A549 (cell line): Measurements from ENCODE around the gene NTN1. TPM values are rescaled to one million over a fixed set of nuclear protein-coding genes. Genes with fewer than 3 reads are reported as not detected.

Experiments used
- ATAC-seq, 2 experiments: fragments of 200-7000 bp in 1 of 2; fragments of >200 bp in 1 of 2; cut with Nextera tagmentation in 1 of 2; cut with Tn5 transposase in 1 of 2; 3 replicates each; pipeline versions ENCODE4 v1.8.0 to v1.9.1; 2018 to 2020; ENCODE audit warnings: mild to moderate bottlenecking in 1 of 2, moderate library complexity in 1 of 2
- CTCF ChIA-PET: fragments of 300-600 bp; sonication (Branson Sonifier 250); formaldehyde crosslinking; extraction: SDS; loops from one replicate; lab custom pipeline; 2021; ENCODE audit warnings: antibody characterized with exemption, inconsistent platforms; lab: Yijun Ruan, JAX
- POLR2A ChIA-PET: fragments of 350-600 bp; formaldehyde crosslinking; extraction: SDS; loops from one replicate; lab custom pipeline; 2021; ENCODE audit warnings: antibody characterized with exemption, inconsistent platforms; lab: Yijun Ruan, JAX
- DNase-seq, 2 experiments: peaks; one replicate each; pipeline versions ENCODE4 v3.0.0 to v3.0.0-alpha.2; 2011 to 2016; ENCODE audit warnings: low read depth in 1 of 2, low spot score in 1 of 2
- FAIRE-seq: peaks from 2 replicates; lab custom pipeline; 2011; peaks lifted over from hg19 to GRCh38; lab: Jason Lieb, UNC
- H3K27ac ChIP-seq, 2 experiments: fragments of >200 bp; sonication (Bioruptor Twin); formaldehyde crosslinking; 3 replicates each; pipeline ENCODE4 v1.5.1; 2016 to 2017
- H3K4me1 ChIP-seq: fragments of >200 bp; sonication (Bioruptor Twin); formaldehyde crosslinking; 3 replicates; pipeline ENCODE4 v1.6.1; 2016
- H3K4me2 ChIP-seq: fragments of >200 bp; sonication (Bioruptor Twin); formaldehyde crosslinking; 3 replicates; pipeline ENCODE4 v1.6.1; 2016
- H3K4me3 ChIP-seq: fragments of >200 bp; sonication (Bioruptor Twin); formaldehyde crosslinking; 3 replicates; pipeline ENCODE4 v1.5.1; 2016
- H3K9me3 ChIP-seq: fragments of >200 bp; sonication (Bioruptor Twin); formaldehyde crosslinking; 3 replicates; pipeline ENCODE4 v1.6.1; 2016
- BHLHE40 ChIP-seq: IDR thresholded peaks from 2 replicates; pipeline ENCODE4 v1.6.1; 2012; ENCODE audit warnings: low read depth, low read length, inconsistent platforms
- CBX2 ChIP-seq: fragments of 200-600 bp; sonication (generic); IDR thresholded peaks from 2 replicates; pipeline ENCODE4 v1.6.1; 2016; ENCODE audit warnings: low read depth, mild to moderate bottlenecking, borderline replicate concordance
- EHF ChIP-seq: fragments of 250-450 bp; sonication (Bioruptor Pico); IDR thresholded peaks from 2 replicates; pipeline ENCODE4 v1.5.0; 2020; ENCODE audit warnings: mild to moderate bottlenecking
- EP300 ChIP-seq, 2 experiments: fragments of >200 bp; sonication (Bioruptor Twin); formaldehyde crosslinking; IDR thresholded peaks; 2 replicates in 1 of 2; 3 replicates in 1 of 2; pipeline ENCODE4 v1.6.1; 2016 to 2017
- FOSB ChIP-seq: fragments of 250-450 bp; sonication (Bioruptor Pico); IDR thresholded peaks from 2 replicates; pipeline ENCODE4 v1.5.0; 2020; ENCODE audit warnings: mild to moderate bottlenecking, moderate library complexity
- FOSL2 ChIP-seq, 2 experiments: fragments of 450-650 bp in 1 of 2; fragments of >200 bp in 1 of 2; sonication (Bioruptor Twin) in 1 of 2; formaldehyde crosslinking; IDR thresholded peaks; 2 replicates each; pipeline versions ENCODE4 v1.5.0 to v1.6.1; 2016 to 2020; ENCODE audit warnings: mild to moderate bottlenecking in 1 of 2, moderate library complexity in 1 of 2
- GATA3 ChIP-seq: IDR thresholded peaks from 2 replicates; pipeline ENCODE4 v1.6.1; 2012; ENCODE audit warnings: borderline replicate concordance
- HOXA7 ChIP-seq: fragments of 250-450 bp; sonication (Bioruptor Pico); IDR thresholded peaks from 2 replicates; pipeline ENCODE4 v1.5.0; 2020; ENCODE audit warnings: mild to moderate bottlenecking, moderate library complexity
- JUNB ChIP-seq: fragments of >200 bp; sonication (Bioruptor Twin); formaldehyde crosslinking; IDR thresholded peaks from 2 replicates; pipeline ENCODE4 v1.6.1; 2016
- KDM5A ChIP-seq: fragments of 200-600 bp; sonication (generic); IDR thresholded peaks from 2 replicates; pipeline ENCODE4 v1.6.1; 2016; ENCODE audit warnings: antibody characterized with exemption, mild to moderate bottlenecking
- MAFK ChIP-seq: fragments of 450-650 bp; IDR thresholded peaks from 2 replicates; pipeline ENCODE4 v1.6.1; 2014; ENCODE audit not compliant: partially characterized antibody
- NFE2L2 ChIP-seq: fragments of 150-350 bp; conservative IDR thresholded peaks from 2 replicates; pipeline ENCODE4 v1.6.1; 2014; ENCODE audit warnings: low read length
- RAD21 ChIP-seq, 2 experiments: fragments of >200 bp in 1 of 2; sonication (Bioruptor Twin) in 1 of 2; formaldehyde crosslinking in 1 of 2; IDR thresholded peaks in 1 of 2; conservative IDR thresholded peaks in 1 of 2; 2 replicates in 1 of 2; 3 replicates in 1 of 2; pipeline ENCODE4 v1.6.1; 2012 to 2018; ENCODE audit warnings: inconsistent platforms in 1 of 2
- RARB ChIP-seq: fragments of 250-450 bp; sonication (Bioruptor Pico); IDR thresholded peaks from 2 replicates; pipeline ENCODE4 v1.8.0; 2021; ENCODE audit warnings: mild to moderate bottlenecking, moderate library complexity
- RCOR1 ChIP-seq: fragments of 150-350 bp; IDR thresholded peaks from 2 replicates; pipeline ENCODE4 v1.6.1; 2014; ENCODE audit warnings: antibody characterized with exemption, low read length, low read depth
- RFX5 ChIP-seq: fragments of 450-650 bp; IDR thresholded peaks from 2 replicates; pipeline ENCODE4 v1.7.1; 2014; ENCODE audit warnings: antibody characterized with exemption, mild to moderate bottlenecking, moderate library complexity
- RNF2 ChIP-seq: fragments of 200-600 bp; sonication (generic); IDR thresholded peaks from 2 replicates; pipeline ENCODE4 v1.6.1; 2016; ENCODE audit warnings: low read depth, mild to moderate bottlenecking, antibody characterized with exemption, moderate library complexity, borderline replicate concordance
- WGBS: methylation state at CpG from one replicate; pipeline ENCODE4 v1.1.6; 2017; ENCODE audit errors: missing lambda C conversion rate; 5-methylcytosine and 5-hydroxymethylcytosine counted together
- polyA plus RNA-seq, 4 experiments: library from polyadenylated mRNA; depleted of rRNA in 3 of 4; stranded (reverse); fragments of >200 nt; fragmentation: RNase III in 1 of 4; extraction: RNeasy Plus Mini Kit Qiagen cat#74134 plus additional on column Dnase treatment in 1 of 4; gene quantifications; 2 replicates in 3 of 4; 3 replicates in 1 of 4; pipeline ENCODE4 v1.2.3, GENCODE V29; 2011 to 2017
- TF ChIP-seq, protein P1 (sequence below): fragments of >200 bp; sonication (Bioruptor Twin); formaldehyde crosslinking; IDR thresholded peaks from 3 replicates; pipeline ENCODE4 v1.6.1; 2016
- TF ChIP-seq, protein P2 (sequence below): IDR thresholded peaks from 2 replicates; pipeline ENCODE4 v1.6.1; 2012; ENCODE audit warnings: low read depth, borderline replicate concordance
- TF ChIP-seq, protein P3 (sequence below): fragments of >200 bp; sonication (Bioruptor Twin); formaldehyde crosslinking; IDR thresholded peaks from 3 replicates; pipeline ENCODE4 v1.5.1; 2016
- TF ChIP-seq, protein P4 (sequence below): fragments of 450-650 bp; IDR thresholded peaks from 2 replicates; pipeline ENCODE4 v1.6.1; 2014; ENCODE audit warnings: antibody characterized with exemption
- TF ChIP-seq, protein P5 (sequence below): IDR thresholded peaks from 2 replicates; pipeline ENCODE4 v1.6.1; 2012
- TF ChIP-seq, protein P6 (sequence below): fragments of 200-600 bp; sonication (generic); IDR thresholded peaks from 2 replicates; pipeline ENCODE4 v1.6.1; 2016; ENCODE audit warnings: antibody characterized with exemption, mild to moderate bottlenecking, moderate library complexity
- TF ChIP-seq, protein P7 (sequence below): fragments of >200 bp; sonication (Bioruptor Twin); formaldehyde crosslinking; IDR thresholded peaks from 2 replicates; pipeline ENCODE4 v1.6.1; 2016

Gene NTN1
- polyA plus RNA-seq, 2 of the 4 experiments (the other 2 are of a cell fraction), result 0.12 to 0.13 TPM

DNA sequence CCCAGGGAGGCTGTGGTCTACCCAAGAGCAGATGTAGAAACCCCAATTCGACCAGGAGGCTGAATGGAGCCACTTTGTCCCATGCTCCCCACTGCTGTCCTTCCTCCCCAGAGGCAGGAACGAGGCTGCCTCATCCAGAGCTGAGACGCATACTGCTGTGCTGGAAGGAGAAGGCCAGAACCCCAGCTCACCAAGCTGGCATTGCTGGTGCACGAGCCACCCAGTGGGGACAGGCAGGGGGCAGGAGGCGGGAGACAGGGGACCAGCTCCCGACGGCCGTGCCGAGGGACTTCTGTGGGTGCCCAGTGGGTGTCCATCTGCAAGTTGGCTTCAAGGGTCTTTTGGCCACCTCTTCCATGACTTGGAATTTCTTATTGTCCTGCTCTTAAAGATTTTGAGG is 66.6 kb downstream of the NTN1 start:
- WGBS, result 16% methylated on average over 7 of the region's 9 CpGs
- ChIA-PET CTCF (interaction anchor here (1.4 to 1.7 kb wide), 3 partner anchors 18 to 204 kb away, joined by 3 to 4 read pairs (median 3); no protein-coding TSS in a partner anchor), POLR2A (no interaction called here)
- DNase-seq, result no peak
- Histone ChIP-seq H3K4me2 (no peak overlapping the region), H3K9me3 (no peaks in the 10 kb centered on the region), H3K4me3 (no peak overlapping the region), H3K4me1 (no peaks in the 10 kb centered on the region), H3K27ac (no peak overlapping the region)
- FAIRE-seq, result no peak
- TF ChIP-seq RNF2 (no peak), BHLHE40 (no peak), HOXA7 (CRISPR knock-in tag) (no peak), NFE2L2 (no peak), FOSL2 (IDR thresholded peaks at IDR 0.05) (no peak), FOSL2 (CRISPR knock-in tag; IDR thresholded peaks at IDR 0.05) (no peak), CBX2 (no peak), KDM5A (no peak), FOSB (no peak), EHF (no peak), RARB (no peak), EP300 (IDR thresholded peaks at IDR 0.05) (no peak)
- TF ChIP-seq, protein P1, sequence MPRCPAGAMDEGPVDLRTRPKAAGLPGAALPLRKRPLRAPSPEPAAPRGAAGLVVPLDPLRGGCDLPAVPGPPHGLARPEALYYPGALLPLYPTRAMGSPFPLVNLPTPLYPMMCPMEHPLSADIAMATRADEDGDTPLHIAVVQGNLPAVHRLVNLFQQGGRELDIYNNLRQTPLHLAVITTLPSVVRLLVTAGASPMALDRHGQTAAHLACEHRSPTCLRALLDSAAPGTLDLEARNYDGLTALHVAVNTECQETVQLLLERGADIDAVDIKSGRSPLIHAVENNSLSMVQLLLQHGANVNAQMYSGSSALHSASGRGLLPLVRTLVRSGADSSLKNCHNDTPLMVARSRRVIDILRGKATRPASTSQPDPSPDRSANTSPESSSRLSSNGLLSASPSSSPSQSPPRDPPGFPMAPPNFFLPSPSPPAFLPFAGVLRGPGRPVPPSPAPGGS, result no peak
- TF ChIP-seq, protein P2, sequence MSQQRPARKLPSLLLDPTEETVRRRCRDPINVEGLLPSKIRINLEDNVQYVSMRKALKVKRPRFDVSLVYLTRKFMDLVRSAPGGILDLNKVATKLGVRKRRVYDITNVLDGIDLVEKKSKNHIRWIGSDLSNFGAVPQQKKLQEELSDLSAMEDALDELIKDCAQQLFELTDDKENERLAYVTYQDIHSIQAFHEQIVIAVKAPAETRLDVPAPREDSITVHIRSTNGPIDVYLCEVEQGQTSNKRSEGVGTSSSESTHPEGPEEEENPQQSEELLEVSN, result no peak
- TF ChIP-seq, protein P3, sequence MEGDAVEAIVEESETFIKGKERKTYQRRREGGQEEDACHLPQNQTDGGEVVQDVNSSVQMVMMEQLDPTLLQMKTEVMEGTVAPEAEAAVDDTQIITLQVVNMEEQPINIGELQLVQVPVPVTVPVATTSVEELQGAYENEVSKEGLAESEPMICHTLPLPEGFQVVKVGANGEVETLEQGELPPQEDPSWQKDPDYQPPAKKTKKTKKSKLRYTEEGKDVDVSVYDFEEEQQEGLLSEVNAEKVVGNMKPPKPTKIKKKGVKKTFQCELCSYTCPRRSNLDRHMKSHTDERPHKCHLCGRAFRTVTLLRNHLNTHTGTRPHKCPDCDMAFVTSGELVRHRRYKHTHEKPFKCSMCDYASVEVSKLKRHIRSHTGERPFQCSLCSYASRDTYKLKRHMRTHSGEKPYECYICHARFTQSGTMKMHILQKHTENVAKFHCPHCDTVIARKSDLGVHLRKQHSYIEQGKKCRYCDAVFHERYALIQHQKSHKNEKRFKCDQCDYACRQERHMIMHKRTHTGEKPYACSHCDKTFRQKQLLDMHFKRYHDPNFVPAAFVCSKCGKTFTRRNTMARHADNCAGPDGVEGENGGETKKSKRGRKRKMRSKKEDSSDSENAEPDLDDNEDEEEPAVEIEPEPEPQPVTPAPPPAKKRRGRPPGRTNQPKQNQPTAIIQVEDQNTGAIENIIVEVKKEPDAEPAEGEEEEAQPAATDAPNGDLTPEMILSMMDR, result no peak
- TF ChIP-seq, protein P4, sequence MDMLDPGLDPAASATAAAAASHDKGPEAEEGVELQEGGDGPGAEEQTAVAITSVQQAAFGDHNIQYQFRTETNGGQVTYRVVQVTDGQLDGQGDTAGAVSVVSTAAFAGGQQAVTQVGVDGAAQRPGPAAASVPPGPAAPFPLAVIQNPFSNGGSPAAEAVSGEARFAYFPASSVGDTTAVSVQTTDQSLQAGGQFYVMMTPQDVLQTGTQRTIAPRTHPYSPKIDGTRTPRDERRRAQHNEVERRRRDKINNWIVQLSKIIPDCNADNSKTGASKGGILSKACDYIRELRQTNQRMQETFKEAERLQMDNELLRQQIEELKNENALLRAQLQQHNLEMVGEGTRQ, result no peak
- peak in 1 of 2 experiments; percentile 33; a peak in 1 of 6 replicates for ATAC-seq

DNA sequence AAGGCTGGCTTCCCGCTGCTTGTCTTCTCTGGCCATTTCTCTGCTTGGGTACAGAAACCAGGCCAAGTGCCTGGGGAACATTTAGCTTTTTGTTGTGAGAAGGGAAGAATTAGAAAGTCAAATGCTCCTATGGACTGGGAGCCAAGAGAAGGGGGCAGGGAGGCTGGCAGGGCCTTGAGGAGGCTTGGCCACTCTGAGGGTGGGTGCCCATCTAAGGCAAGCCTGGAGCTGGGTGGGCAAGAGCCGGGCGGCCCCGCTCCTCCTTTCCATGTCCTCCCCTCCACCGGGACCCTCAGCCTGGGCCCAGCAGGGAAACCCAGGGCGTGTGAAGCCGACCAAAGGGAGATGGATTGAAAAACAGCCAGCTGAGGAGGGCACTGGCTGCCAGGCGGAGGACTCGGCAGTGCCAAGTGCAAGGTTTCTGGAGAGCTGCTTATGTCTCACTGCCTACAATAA is 69.4 kb downstream of the NTN1 start:
- no peak overlapping the region for H3K27ac ChIP-seq
- 59% methylated on average over 9 of the region's 9 CpGs for WGBS
- no peaks in the 10 kb centered on the region for H3K9me3 ChIP-seq
- no peak overlapping the region for H3K4me2 ChIP-seq
- no peak overlapping the region for H3K4me3 ChIP-seq
- ChIA-PET POLR2A (no interaction called here), CTCF (interaction anchor here (0.6 to 0.7 kb wide), 2 partner anchors 20 to 586 kb away, joined by 3 read pairs; no protein-coding TSS in a partner anchor)
- no peaks in the 10 kb centered on the region for H3K4me1 ChIP-seq
- FAIRE-seq (no peak), DNase-seq (no peak), ATAC-seq (no peak)
- no peak for TF ChIP-seq EP300 (IDR thresholded peaks at IDR 0.05)
- TF ChIP-seq, protein P5, sequence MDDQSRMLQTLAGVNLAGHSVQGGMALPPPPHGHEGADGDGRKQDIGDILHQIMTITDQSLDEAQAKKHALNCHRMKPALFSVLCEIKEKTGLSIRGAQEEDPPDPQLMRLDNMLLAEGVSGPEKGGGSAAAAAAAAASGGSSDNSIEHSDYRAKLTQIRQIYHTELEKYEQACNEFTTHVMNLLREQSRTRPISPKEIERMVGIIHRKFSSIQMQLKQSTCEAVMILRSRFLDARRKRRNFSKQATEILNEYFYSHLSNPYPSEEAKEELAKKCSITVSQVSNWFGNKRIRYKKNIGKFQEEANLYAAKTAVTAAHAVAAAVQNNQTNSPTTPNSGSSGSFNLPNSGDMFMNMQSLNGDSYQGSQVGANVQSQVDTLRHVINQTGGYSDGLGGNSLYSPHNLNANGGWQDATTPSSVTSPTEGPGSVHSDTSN, result no peak
- TF ChIP-seq, protein P6, sequence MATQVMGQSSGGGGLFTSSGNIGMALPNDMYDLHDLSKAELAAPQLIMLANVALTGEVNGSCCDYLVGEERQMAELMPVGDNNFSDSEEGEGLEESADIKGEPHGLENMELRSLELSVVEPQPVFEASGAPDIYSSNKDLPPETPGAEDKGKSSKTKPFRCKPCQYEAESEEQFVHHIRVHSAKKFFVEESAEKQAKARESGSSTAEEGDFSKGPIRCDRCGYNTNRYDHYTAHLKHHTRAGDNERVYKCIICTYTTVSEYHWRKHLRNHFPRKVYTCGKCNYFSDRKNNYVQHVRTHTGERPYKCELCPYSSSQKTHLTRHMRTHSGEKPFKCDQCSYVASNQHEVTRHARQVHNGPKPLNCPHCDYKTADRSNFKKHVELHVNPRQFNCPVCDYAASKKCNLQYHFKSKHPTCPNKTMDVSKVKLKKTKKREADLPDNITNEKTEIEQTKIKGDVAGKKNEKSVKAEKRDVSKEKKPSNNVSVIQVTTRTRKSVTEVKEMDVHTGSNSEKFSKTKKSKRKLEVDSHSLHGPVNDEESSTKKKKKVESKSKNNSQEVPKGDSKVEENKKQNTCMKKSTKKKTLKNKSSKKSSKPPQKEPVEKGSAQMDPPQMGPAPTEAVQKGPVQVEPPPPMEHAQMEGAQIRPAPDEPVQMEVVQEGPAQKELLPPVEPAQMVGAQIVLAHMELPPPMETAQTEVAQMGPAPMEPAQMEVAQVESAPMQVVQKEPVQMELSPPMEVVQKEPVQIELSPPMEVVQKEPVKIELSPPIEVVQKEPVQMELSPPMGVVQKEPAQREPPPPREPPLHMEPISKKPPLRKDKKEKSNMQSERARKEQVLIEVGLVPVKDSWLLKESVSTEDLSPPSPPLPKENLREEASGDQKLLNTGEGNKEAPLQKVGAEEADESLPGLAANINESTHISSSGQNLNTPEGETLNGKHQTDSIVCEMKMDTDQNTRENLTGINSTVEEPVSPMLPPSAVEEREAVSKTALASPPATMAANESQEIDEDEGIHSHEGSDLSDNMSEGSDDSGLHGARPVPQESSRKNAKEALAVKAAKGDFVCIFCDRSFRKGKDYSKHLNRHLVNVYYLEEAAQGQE, result no peak
- no peak for TF ChIP-seq RAD21 (conservative IDR thresholded peaks at IDR 0.05 in 1 of 2, IDR thresholded peaks at IDR 0.05 in 1 of 2)
- no peak for TF ChIP-seq MAFK
- no peak for TF ChIP-seq RCOR1
- no peak for TF ChIP-seq GATA3
- TF ChIP-seq, protein P7, sequence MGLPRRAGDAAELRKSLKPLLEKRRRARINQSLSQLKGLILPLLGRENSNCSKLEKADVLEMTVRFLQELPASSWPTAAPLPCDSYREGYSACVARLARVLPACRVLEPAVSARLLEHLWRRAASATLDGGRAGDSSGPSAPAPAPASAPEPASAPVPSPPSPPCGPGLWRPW, result no peak
- TF ChIP-seq RFX5, result no peak
- no peak for TF ChIP-seq JUNB
- TF ChIP-seq, protein P2, result no peak
